ENCODE measurements around the gene ARHGDIA. TPM values are rescaled to one million over a fixed set of nuclear protein-coding genes. Genes with fewer than 3 reads are reported as not detected.

Gene ARHGDIA
- total and polyA plus RNA-seq, 2 of the 8 experiments (the other 6 are each of a cell fraction or from before 2014, with no cell fraction given): 62.4 to 217 TPM

DNA sequence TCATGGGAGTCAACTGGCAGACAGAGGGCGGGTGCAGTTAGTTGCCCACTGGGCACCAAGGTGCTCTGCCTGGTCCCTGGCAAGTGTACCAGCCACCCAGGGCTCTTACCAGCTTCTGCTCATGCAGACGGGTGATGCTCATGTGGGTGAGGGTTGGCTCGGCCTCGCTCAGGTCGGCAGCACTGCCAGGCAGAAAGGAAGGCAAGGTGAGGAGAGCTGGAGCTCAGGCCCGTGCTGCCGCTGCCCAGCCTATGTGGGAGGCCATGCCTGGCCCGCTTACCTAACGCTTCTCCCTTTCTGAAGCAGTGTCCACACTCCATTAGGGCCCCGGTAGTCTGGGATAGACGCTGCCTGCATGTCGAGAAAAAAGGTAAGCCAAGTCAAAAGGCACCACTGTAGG is 44.2 kb upstream of the ARHGDIA start (continued):
- TF ChIP-seq, protein P1, sequence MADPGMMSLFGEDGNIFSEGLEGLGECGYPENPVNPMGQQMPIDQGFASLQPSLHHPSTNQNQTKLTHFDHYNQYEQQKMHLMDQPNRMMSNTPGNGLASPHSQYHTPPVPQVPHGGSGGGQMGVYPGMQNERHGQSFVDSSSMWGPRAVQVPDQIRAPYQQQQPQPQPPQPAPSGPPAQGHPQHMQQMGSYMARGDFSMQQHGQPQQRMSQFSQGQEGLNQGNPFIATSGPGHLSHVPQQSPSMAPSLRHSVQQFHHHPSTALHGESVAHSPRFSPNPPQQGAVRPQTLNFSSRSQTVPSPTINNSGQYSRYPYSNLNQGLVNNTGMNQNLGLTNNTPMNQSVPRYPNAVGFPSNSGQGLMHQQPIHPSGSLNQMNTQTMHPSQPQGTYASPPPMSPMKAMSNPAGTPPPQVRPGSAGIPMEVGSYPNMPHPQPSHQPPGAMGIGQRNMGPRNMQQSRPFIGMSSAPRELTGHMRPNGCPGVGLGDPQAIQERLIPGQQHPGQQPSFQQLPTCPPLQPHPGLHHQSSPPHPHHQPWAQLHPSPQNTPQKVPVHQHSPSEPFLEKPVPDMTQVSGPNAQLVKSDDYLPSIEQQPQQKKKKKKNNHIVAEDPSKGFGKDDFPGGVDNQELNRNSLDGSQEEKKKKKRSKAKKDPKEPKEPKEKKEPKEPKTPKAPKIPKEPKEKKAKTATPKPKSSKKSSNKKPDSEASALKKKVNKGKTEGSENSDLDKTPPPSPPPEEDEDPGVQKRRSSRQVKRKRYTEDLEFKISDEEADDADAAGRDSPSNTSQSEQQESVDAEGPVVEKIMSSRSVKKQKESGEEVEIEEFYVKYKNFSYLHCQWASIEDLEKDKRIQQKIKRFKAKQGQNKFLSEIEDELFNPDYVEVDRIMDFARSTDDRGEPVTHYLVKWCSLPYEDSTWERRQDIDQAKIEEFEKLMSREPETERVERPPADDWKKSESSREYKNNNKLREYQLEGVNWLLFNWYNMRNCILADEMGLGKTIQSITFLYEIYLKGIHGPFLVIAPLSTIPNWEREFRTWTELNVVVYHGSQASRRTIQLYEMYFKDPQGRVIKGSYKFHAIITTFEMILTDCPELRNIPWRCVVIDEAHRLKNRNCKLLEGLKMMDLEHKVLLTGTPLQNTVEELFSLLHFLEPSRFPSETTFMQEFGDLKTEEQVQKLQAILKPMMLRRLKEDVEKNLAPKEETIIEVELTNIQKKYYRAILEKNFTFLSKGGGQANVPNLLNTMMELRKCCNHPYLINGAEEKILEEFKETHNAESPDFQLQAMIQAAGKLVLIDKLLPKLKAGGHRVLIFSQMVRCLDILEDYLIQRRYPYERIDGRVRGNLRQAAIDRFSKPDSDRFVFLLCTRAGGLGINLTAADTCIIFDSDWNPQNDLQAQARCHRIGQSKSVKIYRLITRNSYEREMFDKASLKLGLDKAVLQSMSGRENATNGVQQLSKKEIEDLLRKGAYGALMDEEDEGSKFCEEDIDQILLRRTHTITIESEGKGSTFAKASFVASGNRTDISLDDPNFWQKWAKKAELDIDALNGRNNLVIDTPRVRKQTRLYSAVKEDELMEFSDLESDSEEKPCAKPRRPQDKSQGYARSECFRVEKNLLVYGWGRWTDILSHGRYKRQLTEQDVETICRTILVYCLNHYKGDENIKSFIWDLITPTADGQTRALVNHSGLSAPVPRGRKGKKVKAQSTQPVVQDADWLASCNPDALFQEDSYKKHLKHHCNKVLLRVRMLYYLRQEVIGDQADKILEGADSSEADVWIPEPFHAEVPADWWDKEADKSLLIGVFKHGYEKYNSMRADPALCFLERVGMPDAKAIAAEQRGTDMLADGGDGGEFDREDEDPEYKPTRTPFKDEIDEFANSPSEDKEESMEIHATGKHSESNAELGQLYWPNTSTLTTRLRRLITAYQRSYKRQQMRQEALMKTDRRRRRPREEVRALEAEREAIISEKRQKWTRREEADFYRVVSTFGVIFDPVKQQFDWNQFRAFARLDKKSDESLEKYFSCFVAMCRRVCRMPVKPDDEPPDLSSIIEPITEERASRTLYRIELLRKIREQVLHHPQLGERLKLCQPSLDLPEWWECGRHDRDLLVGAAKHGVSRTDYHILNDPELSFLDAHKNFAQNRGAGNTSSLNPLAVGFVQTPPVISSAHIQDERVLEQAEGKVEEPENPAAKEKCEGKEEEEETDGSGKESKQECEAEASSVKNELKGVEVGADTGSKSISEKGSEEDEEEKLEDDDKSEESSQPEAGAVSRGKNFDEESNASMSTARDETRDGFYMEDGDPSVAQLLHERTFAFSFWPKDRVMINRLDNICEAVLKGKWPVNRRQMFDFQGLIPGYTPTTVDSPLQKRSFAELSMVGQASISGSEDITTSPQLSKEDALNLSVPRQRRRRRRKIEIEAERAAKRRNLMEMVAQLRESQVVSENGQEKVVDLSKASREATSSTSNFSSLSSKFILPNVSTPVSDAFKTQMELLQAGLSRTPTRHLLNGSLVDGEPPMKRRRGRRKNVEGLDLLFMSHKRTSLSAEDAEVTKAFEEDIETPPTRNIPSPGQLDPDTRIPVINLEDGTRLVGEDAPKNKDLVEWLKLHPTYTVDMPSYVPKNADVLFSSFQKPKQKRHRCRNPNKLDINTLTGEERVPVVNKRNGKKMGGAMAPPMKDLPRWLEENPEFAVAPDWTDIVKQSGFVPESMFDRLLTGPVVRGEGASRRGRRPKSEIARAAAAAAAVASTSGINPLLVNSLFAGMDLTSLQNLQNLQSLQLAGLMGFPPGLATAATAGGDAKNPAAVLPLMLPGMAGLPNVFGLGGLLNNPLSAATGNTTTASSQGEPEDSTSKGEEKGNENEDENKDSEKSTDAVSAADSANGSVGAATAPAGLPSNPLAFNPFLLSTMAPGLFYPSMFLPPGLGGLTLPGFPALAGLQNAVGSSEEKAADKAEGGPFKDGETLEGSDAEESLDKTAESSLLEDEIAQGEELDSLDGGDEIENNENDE (IDR thresholded peaks at IDR 0.05; ENCODE audit: insufficient replicate concordance, low read length): no peak
- TF ChIP-seq POLR2AphosphoS5 (IDR thresholded peaks at IDR 0.05; ENCODE audit: low read depth, low read length) (no peak), HDAC2 (IDR thresholded peaks at IDR 0.05; ENCODE audit: borderline replicate concordance in 1 of 2, low read depth in 2 of 2, low read length in 2 of 2) (no peak), TEAD4 (IDR thresholded peaks at IDR 0.05; ENCODE audit: low read depth, low read length) (no peak), RAD21 (IDR thresholded peaks at IDR 0.05 in 1 of 2, conservative IDR thresholded peaks at IDR 0.05 in 1 of 2; ENCODE audit: low read depth in 2 of 2, low read length in 2 of 2) (no peak), JUND (IDR thresholded peaks at IDR 0.05; ENCODE audit: low read length) (no peak)
- TF ChIP-seq, protein P2, sequence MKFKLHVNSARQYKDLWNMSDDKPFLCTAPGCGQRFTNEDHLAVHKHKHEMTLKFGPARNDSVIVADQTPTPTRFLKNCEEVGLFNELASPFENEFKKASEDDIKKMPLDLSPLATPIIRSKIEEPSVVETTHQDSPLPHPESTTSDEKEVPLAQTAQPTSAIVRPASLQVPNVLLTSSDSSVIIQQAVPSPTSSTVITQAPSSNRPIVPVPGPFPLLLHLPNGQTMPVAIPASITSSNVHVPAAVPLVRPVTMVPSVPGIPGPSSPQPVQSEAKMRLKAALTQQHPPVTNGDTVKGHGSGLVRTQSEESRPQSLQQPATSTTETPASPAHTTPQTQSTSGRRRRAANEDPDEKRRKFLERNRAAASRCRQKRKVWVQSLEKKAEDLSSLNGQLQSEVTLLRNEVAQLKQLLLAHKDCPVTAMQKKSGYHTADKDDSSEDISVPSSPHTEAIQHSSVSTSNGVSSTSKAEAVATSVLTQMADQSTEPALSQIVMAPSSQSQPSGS (IDR thresholded peaks at IDR 0.05; ENCODE audit: low read length): no peak
